NCI-H526 (cell line): ENCODE measurements around the gene RNASEL.

Source experiments
- DNase-seq, 2 experiments: peaks; one replicate each; lab custom pipeline; 2025; lab: John Stamatoyannopoulos, UW

RNASEL gene

GRCh38 chr1:182600036-182600713 is 11.1 kb upstream of the RNASEL start:
- DNase-seq: no peak

GRCh38 chr1:182599339-182599738 is 10.3 kb upstream of the RNASEL start:
- DNase-seq: peak in 1 of 2 experiments; percentile 64

DNA sequence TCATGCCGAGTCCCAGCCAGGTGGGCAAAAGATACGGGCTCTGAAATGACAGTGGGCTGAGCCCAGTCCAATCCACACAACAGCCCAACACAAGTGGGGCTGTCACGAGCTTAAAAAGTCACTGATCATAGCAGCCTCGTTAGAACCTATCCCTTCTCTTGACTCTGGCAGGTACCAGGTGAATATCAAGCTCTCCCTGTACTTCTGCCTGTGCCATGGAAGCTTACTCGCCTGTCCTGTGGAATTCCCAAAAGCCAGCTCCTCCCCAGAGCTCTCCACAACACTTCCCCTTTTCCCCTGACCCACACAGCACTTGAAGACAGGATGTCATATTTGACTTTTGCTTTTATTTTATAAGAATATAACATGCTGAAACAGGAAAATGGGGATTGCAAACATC is 9.2 kb upstream of the RNASEL start:
- DNase-seq: no peak

- DNase-seq: no peak
Observed at GRCh38 chr1:182596934-182597333, 7.9 kb upstream of the RNASEL start.

DNA sequence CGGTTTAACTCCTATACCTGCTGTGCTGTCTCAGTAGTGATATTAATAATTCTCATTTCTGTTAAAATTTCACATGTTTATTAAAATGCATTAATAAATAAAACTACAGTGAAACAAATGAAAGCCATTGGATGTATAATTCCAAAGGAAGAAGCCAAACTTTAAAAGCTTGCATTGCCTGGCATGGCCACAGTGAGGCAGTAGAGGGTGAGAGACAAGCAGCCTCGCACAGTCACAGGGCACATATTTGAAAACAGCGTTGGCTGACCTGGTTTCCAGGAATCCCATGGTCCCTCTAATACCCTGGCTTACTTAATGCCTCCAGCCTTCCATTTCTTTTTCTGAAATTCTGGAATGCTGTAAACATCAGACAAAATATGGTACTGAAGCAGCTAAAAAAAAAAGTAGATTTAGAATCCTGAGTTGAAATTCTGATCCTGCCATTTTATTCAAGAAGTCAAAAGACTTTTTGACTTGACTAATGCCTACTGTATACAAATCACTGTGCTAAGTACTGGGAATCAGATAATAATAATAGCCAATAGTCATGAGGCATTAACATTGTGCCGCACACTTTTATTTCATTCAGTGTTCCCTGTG is 6.7 kb upstream of the RNASEL start:
- DNase-seq: peak; percentile 67 to 92

- no peak for DNase-seq
Observed at GRCh38 chr1:182589931-182590330, 875 bp upstream of the RNASEL start.

DNA sequence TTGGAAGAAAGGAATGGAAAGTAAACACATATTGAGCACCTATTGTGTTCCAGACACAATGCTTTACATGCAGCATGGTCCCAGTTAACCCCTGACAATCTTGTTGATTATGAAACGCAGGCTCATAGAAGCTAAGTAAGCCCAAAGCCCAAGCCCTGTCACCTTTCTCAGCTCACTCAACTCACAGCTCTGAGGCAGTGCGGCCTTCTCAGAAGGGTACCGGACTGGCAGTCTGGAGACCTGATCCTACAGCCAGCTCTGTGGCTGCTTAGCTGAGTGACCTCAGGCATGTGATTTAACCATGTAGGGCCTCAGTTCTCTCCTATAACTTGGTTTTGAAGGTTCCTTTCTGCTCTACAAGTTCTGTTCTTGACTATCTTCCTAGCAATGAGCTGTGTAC is 464 bp upstream of the RNASEL start:
- no peak for DNase-seq

GRCh38 chr1:182587666-182588499 is 1.2 kb downstream of the RNASEL start:
- DNase-seq: no peak

DNA sequence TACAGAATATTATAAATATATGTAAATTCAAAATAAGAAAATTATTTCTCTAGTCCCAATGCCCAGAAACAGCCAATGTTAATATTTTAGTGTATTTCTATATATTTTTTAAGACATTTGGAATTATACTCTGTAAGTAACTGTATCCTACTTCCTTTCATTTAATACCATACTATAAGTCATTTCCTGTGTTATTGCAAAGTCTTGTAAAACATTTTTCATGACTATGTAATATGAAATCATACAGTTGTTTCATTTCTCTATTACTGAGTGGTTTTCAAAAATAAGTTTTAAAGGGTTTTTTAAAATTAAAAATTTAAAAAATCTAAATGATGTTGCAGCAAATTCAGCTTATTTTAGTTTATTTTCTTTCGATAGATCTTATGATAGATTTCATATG is 2.0 kb downstream of the RNASEL start:
- DNase-seq: no peak

DNA sequence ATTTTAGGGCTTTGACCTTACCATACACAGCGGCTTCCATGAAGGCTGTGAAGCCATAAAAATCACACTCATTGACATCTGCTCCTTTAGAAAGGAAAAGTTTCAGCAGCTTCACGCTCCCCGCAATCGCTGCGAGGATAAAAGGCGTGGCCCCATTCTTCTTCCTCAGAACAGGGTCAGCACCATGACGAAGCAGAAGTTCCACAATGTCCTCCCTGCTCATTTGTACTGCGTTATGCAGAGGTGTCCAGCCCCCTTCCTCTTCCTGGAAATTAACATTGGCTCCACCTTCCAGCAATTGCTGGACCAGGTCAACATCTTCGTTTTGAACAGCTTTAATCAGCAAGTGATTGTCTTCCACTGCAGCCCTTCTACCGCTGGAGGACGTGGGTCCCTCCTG is 2.7 kb downstream of the RNASEL start:
- DNase-seq: no peak

- DNase-seq: no peak
Observed at GRCh38 chr1:182584746-182585145, 4.3 kb downstream of the RNASEL start.

GRCh38 chr1:182580736-182581135 is 8.3 kb downstream of the RNASEL start:
- no peak for DNase-seq

- DNase-seq: no peak
Observed at GRCh38 chr1:182575540-182576149, 13.4 kb downstream of the RNASEL start.

GRCh38 chr1:182574156-182574555 is 14.9 kb downstream of the RNASEL start:
- DNase-seq: no peak

DNA sequence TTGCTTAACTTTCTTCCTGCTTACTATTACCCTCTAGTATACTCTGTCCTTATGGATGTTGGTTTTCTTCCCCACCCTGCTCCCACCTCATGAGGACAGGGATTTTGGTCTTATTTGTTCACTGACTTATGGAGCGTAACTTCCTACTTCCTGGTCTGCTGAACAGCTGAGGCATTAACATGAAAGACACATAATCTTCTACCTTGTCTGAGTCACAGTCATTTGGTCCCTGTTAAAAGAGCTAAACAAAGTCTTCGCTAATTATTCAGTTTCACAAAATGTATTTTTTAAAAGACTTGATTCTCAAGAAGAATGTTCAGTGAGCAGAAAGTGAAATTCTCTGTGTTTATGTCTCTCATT is 18.5 kb downstream of the RNASEL start:
- DNase-seq: no peak

DNA sequence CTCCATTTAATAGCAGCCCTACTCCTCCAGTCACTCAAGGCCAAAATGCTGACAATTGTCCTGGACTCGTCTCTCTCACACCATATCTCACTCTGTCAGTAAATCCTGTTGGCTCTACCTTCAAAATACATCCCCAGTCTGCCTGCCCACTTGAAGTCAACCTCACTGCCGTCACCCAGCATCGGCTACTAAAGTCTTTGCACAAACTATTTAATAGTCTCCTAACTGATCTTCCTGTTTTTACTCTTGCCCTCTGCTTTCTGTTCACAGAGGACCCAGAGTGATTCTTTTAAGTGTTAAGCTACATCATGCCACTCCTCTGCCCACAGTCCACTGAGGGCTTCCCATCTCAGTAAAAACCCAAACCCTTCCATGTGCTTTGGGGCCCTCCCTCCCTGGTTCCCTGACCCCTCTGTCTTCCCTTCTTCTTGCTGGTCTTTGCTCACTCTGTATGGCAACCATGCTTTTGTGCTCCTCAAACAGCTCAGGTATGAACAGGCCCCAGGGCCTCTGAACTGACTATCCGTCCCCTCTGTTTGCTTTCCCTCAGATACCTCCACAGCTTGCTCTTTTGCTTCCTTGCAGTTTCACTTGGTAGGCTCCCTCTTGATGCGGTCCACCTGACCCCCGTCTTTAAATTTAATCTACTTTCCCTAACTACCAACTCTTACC is 19.0 kb downstream of the RNASEL start:
- no peak for DNase-seq

GRCh38 chr1:182568647-182569284 is 20.3 kb downstream of the RNASEL start:
- DNase-seq: no peak

DNA sequence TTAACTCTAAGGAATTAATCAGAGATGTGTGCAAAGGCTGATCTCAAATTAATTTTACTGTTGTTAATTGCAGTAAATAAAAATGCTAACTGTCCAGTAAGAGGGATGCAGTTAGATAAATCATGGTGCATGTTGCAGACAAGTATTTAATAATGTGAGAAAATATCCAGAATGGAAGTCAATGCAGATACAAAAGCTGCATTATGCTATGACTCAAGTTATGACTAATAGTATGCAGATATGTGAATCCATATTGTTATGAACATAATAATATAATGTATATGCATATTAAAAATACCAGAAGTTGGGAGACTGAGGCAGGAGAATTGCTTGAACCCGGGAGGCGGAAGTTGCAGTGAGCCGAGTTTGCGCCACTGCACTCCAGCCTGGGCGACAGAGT is 21.4 kb downstream of the RNASEL start:
- no peak for DNase-seq

DNA sequence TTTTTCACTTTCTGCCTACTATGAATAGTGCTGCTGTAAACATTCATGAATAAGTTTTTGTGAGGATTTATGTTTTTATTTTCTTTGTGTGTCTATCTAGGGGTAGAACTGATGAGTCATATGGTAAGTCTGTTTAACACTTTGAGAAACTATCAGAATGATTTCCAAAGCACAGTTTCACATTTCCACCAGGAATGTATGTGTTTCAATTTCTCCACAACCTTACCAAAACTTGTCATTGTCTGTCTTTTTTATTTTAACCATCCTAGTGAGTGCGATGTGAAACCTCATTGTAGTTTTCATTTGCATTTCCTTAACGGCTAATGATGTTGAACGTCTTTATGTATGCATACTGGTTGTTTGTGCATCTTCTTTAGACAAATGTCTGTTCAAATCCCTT is 23.5 kb downstream of the RNASEL start:
- DNase-seq: no peak

GRCh38 chr1:182564406-182565004 is 24.6 kb downstream of the RNASEL start:
- DNase-seq: no peak

DNA sequence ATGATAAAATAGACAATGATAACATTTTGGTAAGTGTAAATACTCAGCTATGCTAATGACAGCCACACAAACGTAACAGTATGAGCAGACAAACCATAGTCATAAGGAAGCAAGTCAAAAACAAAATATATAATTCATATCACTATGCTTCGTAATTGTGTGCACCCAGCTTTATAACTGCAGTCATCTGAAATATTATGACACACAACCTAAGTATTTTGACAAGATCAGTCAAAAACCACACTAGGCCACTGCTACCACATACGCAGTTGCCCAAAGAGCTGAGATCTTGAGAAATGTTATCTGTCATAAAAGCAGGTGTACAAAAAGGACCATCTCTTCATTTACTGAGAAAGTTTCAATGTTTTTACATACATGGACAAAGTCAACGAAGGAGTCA is 26.0 kb downstream of the RNASEL start:
- no peak for DNase-seq
